Spleen (tissue), 7 donors: Measurements from ENCODE around the gene ZNF618.
A peak's percentile ranks its signal among the peaks of the same experiment; 100 is the strongest.

Experiments
- CTCF ChIP-seq, 11 experiments: fragments of 200-600 bp in 7 of 11; fragments of 450-650 bp in 4 of 11; sonication (generic) in 4 of 11; IDR thresholded peaks in 8 of 11; conservative IDR thresholded peaks in 3 of 11; 1 replicate in 7 of 11; 2 replicates in 4 of 11; pipeline versions ENCODE4 v1.4.0 to v1.8.0; 2016 to 2021; ENCODE audit warnings: antibody characterized with exemption in 11 of 11, inconsistent platforms in 4 of 11, mild to moderate bottlenecking in 1 of 11
- POLR2A ChIP-seq, 3 donors: fragments of 450-650 bp; IDR thresholded peaks; one replicate each; pipeline ENCODE4 v1.5.1; 2017; ENCODE audit warnings: antibody characterized with exemption in 3 of 3, mild to moderate bottlenecking in 1 of 3
- donor health status: DM: no; HTN: no; CAD: no; lungs with moderate emphysema.
- donor health status: DM: no; HTN: no; CAD: no.
- donor health status: DM: no; HTN: no; CAD: no.

GRCh38 chr9:113876151-113876992, at the start of gene ZNF618:
- TF ChIP-seq POLR2A (IDR thresholded peaks at IDR 0.05) (no peak), CTCF (IDR thresholded peaks at IDR 0.05 in 8 of 11, conservative IDR thresholded peaks at IDR 0.05 in 3 of 11) (peak in 6 of 11 experiments; percentile 38 to 53 (median 44))
